ENCODE results near the gene AMBP.

AMBP gene

GRCh38 chr9:114072184-114073140, 5.6 kb downstream of the AMBP start:
- no peak for DNase-seq

GRCh38 chr9:114071197-114071795, 6.8 kb downstream of the AMBP start:
- no peak for DNase-seq

GRCh38 chr9:114070188-114071103, 7.7 kb downstream of the AMBP start:
- no peak for DNase-seq

GRCh38 chr9:114069476-114070187, 8.5 kb downstream of the AMBP start:
- DNase-seq: no peak

GRCh38 chr9:114065304-114065703, 12.8 kb downstream of the AMBP start:
- no peak for DNase-seq

GRCh38 chr9:114061830-114062474, 16.1 kb downstream of the AMBP start:
- no peak for DNase-seq

- DNase-seq: no peak
Observed at GRCh38 chr9:114061292-114061691, 16.8 kb downstream of the AMBP start.

- DNase-seq: no peak
Observed at GRCh38 chr9:114060711-114061110, 17.4 kb downstream of the AMBP start.

- DNase-seq: no peak
Observed at GRCh38 chr9:114060070-114060469, 18.0 kb downstream of the AMBP start.

- no peak for DNase-seq
Observed at GRCh38 chr9:114059047-114059803, 18.9 kb downstream of the AMBP start.

- no peak for DNase-seq
Observed at GRCh38 chr9:114058688-114059046, 19.4 kb downstream of the AMBP start.

- DNase-seq: no peak
Observed at GRCh38 chr9:114057161-114057885, 20.8 kb downstream of the AMBP start.

- DNase-seq: no peak
Observed at GRCh38 chr9:114056527-114056926, 21.6 kb downstream of the AMBP start.

GRCh38 chr9:114055894-114056293, 22.2 kb downstream of the AMBP start:
- DNase-seq: no peak

- DNase-seq: no peak
Observed at GRCh38 chr9:114055061-114055460, 23.0 kb downstream of the AMBP start.

- no peak for DNase-seq
Observed at GRCh38 chr9:114054191-114054690, 23.9 kb downstream of the AMBP start.

GRCh38 chr9:114053246-114054005, 24.7 kb downstream of the AMBP start:
- DNase-seq: no peak

GRCh38 chr9:114051706-114052105, 26.4 kb downstream of the AMBP start:
- DNase-seq: no peak

- DNase-seq: no peak
Observed at GRCh38 chr9:114051281-114051680, 26.8 kb downstream of the AMBP start.

Data from effector CD8-positive, alpha-beta T cell (primary cell).